NCI-H128 (cell line): ENCODE data around the gene TMEM86A.

ENCODE experiments used
- DNase-seq: peaks from one replicate; lab custom pipeline; 2025; ENCODE audit not compliant: unreplicated experiment; lab: John Stamatoyannopoulos, UW

Gene TMEM86A

GRCh38 chr11:18722293-18722637, 23.7 kb downstream of the TMEM86A start:
- no peak for DNase-seq

GRCh38 chr11:18723991-18724390, 25.4 kb downstream of the TMEM86A start:
- no peak for DNase-seq

GRCh38 chr11:18726040-18726439, 27.5 kb downstream of the TMEM86A start, which contains the start of gene IGSF22:
Gene IGSF22, minus strand, starts transcription at chr11:18726188. Its CDS starts 1,952 bp downstream, at chr11:18724236.
- no peak for DNase-seq

- DNase-seq, result no peak
These were observed 29.1 kb downstream of the TMEM86A start for GRCh38 chr11:18727479-18728236.

- no peak for DNase-seq
These were observed 30.1 kb downstream of the TMEM86A start for GRCh38 chr11:18728658-18729057.

- DNase-seq, result no peak
These were observed 30.8 kb downstream of the TMEM86A start for GRCh38 chr11:18729426-18729825.

- DNase-seq, result no peak
These were observed 31.4 kb downstream of the TMEM86A start for GRCh38 chr11:18730020-18730419.

- no peak for DNase-seq
These were observed 32.9 kb downstream of the TMEM86A start for GRCh38 chr11:18731441-18731840.

GRCh38 chr11:18731949-18732821, 33.6 kb downstream of the TMEM86A start:
- DNase-seq, result peak; percentile 12

- DNase-seq, result no peak
These were observed 34.6 kb downstream of the TMEM86A start for GRCh38 chr11:18733202-18733601.

GRCh38 chr11:18736590-18737148, 38.1 kb downstream of the TMEM86A start:
- no peak for DNase-seq

GRCh38 chr11:18737642-18738041, 39.1 kb downstream of the TMEM86A start:
- no peak for DNase-seq

- DNase-seq, result no peak
These were observed 41.1 kb downstream of the TMEM86A start for GRCh38 chr11:18739685-18740084.

- no peak for DNase-seq
These were observed 43.2 kb downstream of the TMEM86A start for GRCh38 chr11:18741783-18742182.

GRCh38 chr11:18743365-18743764, 44.8 kb downstream of the TMEM86A start:
- no peak for DNase-seq

- DNase-seq, result no peak
These were observed 45.4 kb downstream of the TMEM86A start for GRCh38 chr11:18743900-18744514.

- no peak for DNase-seq
These were observed 46.7 kb downstream of the TMEM86A start for GRCh38 chr11:18745251-18745650.

- no peak for DNase-seq
These were observed 50.3 kb downstream of the TMEM86A start for GRCh38 chr11:18748766-18749365.

GRCh38 chr11:18749681-18750319, 51.2 kb downstream of the TMEM86A start:
- no peak for DNase-seq

- no peak for DNase-seq
These were observed 52.4 kb downstream of the TMEM86A start for GRCh38 chr11:18750944-18751343.
